Stimulated activated CD4-positive, alpha-beta T cell treated with anti-CD3 and anti-CD28 coated beads, Interleukin-12 subunit alpha, Interleukin-12 subunit beta, amount 100 ng/mL, for 4 hours (primary cell): Measurements from ENCODE around the gene NBPF4.
"Not testable (repeated sequence)": the region's sequence is repeated elsewhere in the genome, so short reads cannot be mapped to it uniquely, and the experiment has no call there.

Source experiments
- DNase-seq: peaks from one replicate; pipeline ENCODE4 v3.0.0-alpha.2; 2020

The NBPF4 gene

GRCh38 chr1:108243976-108244375, at the start of gene NBPF4:
Gene NBPF4 (minus strand): TSS chr1:108244076. CDS start chr1:108243761, 315 bp downstream.
- not testable (repeated sequence) for DNase-seq

- DNase-seq: not testable (repeated sequence)
Measured at GRCh38 chr1:108282528-108283257, 38.8 kb upstream of the NBPF4 start.

- DNase-seq: not testable (repeated sequence)
Measured at GRCh38 chr1:108272485-108273327, 28.8 kb upstream of the NBPF4 start.

DNA sequence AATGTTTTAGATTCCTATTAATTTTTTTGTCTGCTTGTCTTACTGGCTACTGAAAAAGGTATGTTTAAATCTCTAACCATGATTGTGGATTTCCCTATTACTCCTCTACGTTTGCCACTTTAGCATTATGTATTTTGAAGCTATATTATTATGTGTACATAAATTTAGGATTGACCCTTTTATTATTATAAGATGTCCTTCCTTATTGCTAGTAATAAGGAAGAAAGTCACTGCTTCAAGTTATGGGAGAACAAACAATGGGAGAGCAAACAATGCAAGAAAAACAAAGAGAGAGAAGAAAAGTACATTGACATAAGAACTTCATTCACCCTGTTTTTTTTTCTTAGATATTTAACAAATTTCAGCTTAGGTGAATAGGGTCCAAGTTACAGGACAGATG, 23.2 kb upstream of the NBPF4 start:
- DNase-seq: not testable (repeated sequence)

DNA sequence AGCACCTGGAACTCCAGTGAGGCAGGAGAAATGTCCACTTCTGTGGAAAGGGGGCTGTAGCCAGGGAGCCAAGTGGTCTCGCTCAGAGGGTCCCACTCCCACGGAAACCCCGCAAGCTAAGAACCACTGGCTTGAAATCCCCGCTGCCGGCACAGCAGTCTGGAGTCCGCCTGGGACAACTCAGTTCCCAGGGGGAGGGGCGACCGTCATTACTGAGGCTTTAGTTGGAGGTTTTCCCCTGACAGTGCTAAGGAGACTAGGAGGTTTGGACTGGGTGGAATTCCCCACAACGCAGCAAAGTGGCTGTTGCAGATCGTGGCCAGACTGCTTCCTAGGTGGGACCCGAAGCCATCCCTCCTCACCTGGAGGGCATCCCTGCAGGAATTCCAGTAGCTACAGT, 18.1 kb upstream of the NBPF4 start:
- not testable (repeated sequence) for DNase-seq

GRCh38 chr1:108261519-108261918, 17.6 kb upstream of the NBPF4 start:
- not testable (repeated sequence) for DNase-seq

DNA sequence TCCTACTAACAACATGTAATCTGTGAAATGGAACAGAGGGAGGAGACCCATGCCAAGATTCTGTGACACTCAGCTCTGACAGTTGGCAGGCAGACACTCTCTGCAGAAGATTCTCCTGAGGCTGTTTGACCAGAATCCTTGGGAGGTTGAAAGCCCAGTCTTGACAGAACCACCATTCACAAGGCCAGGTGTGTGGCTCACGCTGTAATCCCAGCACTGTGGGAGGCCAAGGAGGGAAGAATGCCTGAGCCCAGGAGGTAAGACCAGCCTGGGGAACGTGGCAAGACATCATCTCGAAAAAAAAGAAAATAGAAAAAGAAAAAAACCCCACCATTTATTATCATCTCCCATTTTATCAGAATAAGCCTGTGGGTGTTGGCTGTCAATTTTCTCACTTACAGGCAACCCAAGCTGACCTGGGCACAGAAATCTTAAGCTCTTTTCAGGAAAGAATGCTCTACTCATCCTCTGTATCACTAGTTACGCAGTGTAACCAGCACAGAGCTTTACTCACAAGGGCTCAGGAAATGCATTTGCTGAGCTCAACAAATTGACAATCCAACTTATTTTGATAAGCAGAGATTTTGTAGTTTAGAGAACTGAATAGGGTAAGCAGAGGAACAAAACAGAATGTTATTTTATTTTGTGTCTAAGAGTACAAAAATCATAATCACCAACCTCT, 16.8 kb upstream of the NBPF4 start:
- not testable (repeated sequence) for DNase-seq

DNA sequence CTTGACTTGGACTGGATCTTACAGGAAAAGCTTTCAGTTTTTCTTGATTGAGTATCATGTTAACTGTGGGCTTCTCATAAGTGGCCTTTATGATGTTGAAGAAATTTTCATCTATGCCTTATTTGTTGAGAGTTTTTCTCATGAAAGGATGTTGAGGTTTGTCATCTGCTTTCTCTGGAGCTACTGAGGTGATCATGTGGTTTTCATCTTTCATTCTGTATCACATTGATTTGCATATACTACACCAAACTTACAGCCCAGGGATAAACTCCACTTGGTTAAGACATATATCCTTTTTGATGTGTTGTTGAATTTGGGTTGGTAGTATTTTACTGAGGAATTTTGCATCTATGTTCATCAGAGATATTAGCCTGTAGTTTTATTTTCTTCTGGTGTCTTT, 11.6 kb upstream of the NBPF4 start:
- not testable (repeated sequence) for DNase-seq

DNA sequence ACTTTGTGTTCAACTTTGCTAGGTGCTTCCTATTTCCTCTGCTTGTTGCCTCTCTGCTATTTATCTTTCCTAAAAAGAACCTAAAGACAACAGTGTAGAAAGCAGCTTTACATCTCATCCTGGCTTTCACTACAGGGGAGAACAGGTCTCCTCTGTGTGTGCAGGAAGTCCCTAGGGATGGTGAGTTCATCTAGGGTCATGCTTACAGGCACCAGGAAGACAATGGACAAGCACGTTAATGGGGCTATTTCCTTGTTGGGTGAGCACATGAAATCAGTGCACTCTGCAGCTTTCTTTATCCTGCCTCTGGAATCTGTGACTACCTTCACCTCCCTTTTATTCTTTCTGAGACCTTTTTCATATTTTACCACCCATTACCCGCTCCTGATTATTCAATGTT, 4.5 kb downstream of the NBPF4 start:
- DNase-seq: not testable (repeated sequence)

- DNase-seq: not testable (repeated sequence)
Measured at GRCh38 chr1:108235308-108235707, 8.6 kb downstream of the NBPF4 start.

- DNase-seq: not testable (repeated sequence)
Measured at GRCh38 chr1:108232183-108232582, 11.7 kb downstream of the NBPF4 start.

DNA sequence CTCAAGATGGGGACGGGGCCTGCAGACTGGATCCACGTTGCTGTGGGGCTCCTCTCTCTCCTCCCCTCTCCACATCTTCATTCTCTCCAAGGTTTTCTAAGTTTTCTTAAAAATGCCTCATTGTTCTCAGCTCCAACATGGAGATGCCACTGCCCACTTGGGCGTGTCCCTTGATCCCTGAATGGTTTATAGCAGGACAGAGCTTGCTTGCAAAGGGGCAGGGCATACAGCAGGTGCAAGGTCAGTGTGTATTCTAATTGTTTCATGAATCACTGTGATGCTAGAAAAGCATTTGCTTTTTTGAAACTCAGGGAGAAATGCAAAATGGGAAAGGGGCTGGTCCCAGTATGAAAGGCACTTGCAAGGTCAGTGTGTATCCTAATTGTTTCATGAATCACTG, 13.9 kb downstream of the NBPF4 start:
- DNase-seq: not testable (repeated sequence)

- not testable (repeated sequence) for DNase-seq
Measured at GRCh38 chr1:108227772-108228171, 16.1 kb downstream of the NBPF4 start.

GRCh38 chr1:108226855-108227254, 17.0 kb downstream of the NBPF4 start:
- DNase-seq: not testable (repeated sequence)

DNA sequence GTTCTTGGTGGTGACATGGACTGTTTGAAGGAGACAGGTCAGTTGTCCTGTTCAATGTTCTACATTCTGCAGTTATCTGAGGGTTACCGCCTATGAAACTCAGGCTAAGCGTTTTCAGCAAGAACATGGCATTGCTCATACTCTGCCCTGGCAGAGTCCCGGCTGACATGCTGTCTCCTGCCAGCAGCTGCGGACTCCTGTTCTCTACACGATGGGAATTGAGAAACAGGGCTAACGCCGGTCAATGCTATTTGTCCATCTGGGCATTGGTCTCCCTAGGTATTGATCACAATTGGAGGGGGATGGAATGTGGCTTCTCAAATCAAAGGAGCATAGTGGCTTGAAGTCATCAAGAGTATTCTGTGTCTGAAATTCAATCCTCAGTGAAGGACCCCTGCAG, 20.6 kb downstream of the NBPF4 start:
- DNase-seq: not testable (repeated sequence)

DNA sequence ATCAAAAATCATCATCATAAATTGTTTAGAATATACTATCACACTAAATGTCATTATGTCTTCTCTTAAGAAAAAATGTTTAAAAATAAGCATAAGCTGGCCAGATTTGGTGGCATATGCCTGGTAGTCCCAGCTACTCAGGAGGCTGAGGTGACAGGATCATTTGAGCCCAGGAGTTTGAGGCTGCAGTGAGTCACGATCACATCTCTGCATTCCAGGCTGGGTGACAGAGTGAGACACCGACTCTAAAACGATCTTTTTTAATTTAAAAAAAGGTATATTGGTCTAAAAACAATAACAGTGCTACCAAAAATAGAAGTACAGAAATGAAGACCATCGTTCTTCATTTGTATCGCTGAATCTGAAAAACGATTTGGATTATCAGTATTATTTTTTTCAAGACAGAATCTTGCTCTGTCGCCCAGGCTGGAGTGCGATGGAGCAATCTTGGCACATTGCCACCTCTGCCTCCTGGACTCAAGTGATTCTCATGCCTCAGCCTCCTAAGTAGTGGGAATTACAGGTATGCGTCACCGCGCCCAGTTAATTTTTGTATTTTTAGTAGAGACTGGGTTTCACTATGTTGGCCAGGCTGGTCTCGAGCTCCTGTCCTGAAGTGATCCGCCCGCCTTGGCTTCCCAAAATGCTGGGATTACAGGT, 26.2 kb downstream of the NBPF4 start:
- DNase-seq: not testable (repeated sequence)

DNA sequence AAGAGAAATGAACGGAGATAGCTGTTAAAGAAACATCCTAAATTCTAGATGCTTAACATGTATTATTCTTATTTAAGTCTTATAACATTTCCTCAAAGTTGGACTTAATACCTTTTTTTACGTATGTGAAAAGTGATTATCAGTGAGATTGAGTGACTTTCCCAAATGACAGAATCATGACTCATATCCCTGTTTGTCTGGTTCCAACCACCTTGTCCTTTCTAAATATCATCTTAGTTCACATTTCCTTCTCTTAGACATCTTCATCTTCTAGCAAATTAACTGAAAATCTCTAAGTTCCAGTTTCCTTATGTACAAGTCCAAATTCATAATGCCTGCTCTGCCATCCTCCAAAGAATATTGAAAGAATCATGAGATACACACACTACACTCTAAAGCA, 26.9 kb downstream of the NBPF4 start:
- not testable (repeated sequence) for DNase-seq

DNA sequence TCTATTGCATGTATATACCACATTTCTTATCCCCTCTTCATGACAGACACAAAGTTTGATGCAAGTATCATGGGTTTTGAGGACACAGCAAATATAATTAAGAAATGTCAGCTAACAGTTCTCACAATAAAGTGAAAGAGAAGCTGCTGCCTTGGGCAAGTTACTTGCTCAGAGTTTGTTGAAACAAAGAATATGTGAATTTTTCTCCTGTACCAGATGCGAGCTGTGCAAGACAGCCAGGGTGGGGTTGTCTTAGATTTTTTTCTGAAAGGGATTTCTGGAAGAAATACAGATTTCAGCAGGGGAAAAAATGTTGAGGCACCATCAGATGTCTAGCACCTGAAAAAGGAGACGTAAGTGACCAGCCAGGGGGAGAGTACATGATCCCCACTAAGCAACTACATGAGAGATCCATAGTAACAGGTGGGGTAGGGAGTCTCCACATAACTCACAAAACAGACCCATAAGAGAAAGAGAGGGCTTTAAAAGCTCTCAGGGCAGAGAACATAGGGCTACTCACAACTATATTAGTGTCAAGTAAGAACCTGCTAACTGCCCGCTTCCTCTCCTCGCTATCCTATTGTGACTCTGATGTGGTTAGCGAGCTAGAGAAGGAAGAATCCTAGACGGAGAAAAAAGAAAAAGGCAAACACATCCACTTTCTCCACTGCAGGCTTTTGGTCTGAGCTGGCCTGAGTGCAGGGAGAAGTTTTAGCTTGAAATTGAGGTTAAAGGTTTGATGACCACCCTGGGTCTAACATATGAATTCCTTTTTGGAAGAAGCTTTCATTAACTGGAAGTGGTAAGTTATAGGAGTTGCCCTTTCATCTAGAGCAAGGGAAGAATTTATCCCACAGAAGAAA, 27.6 kb downstream of the NBPF4 start:
- not testable (repeated sequence) for DNase-seq

GRCh38 chr1:108214641-108215465, 29.0 kb downstream of the NBPF4 start:
- not testable (repeated sequence) for DNase-seq

DNA sequence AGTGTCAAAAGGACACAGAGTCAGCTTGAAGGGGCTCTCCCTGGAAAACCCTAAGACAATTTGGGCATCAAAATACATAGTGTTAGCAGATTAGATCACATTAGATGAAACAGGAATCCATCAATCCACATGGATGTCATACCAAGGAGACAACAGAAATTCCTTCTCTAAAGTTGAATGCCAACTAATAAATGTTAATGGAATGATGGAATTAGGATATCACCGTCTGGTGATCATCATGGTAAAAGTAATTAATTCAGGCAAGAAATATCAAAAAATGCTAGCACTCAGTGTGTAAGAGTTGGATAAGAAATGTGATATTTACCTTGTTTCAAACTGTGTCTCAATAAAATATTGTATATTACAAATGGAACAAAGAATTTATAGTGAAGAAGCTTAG, 32.9 kb downstream of the NBPF4 start:
- no peak for DNase-seq
